Stimulated activated CD8-positive, alpha-beta memory T cell treated with anti-CD3 and anti-CD28 coated beads, Interleukin-15, amount 100 ng/mL, for 48 hours (primary cell): ENCODE data around the gene TTLL4.
A peak's percentile ranks its signal among the peaks of the same experiment; 100 is the strongest.

Source experiments
- DNase-seq, 2 donors: peaks; one replicate each; pipeline ENCODE4 v3.0.0-alpha.2; 2020; ENCODE audit warnings: low read depth in 2 of 2

The TTLL4 gene

DNA sequence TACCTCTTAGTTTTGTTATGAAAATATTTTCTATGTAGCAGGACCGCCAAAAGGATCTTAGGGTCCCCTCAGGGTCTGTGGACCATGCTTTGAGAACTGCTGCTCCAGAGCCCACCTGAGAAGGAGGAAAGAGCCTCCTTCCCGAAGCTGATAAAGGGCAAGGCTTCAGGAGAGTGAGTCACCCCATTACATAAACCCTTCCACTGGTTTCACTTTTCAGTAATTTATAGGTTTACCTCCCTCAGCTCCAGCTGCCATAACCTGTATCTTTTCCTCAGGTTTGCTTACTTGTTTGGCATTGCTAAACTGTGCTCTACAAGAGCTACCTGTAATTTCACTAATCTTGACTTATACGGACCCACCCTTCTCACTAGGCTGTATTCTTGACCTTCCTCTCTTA, 6.6 kb downstream of the TTLL4 start:
- DNase-seq = no peak

- DNase-seq = no peak
Observed at GRCh38 chr2:218718058-218718457, 7.4 kb downstream of the TTLL4 start.

- DNase-seq = no peak
Observed at GRCh38 chr2:218719457-218719856, 8.8 kb downstream of the TTLL4 start.

DNA sequence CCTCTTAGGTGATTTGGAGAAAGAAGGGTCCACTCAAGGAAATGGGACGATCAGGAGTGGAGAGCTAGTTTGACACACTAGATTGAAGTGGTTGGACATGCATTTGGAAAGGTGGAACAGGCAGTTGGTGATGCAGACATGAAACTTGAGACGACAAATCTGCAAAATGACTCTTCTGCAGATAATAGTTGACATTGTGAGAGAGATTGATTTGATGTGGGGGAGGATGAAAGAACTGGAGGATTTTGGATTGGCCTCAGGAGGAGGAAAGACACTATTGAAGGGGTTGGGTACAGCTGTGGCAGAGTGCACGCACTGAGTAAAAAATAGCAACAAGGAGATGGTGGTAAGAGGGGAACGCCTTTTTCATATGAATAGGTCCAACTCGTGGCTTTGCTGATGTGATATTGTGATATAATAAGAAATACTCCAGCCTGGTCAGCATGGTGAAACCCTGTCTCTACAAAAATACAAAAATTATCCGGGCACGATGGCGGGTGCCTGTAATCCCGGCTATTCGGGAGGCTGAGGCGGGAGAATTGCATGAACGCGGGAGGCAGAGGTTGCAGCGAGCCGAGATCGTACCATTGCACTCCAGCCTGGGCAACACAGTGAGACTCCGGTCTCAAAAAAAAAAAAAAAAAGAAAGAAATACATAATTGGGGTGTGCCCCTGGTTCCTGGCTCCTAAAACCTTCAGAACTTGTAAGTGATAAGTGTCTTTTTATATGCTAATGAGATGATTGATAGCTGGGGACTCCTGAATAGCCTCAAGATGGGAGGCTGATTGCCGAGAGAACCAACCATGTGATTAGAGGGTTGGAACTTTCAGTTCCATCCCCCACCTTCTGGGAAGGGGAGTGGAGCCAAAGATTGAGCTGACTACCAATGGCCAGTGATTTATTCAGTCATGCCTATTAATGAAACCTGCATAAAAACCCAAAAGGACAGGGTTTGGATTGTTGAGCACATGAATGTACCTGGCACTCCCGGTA, 9.7 kb downstream of the TTLL4 start:
- DNase-seq = no peak

GRCh38 chr2:218721488-218721887, 10.9 kb downstream of the TTLL4 start:
- no peak for DNase-seq

GRCh38 chr2:218721934-218722333, 11.3 kb downstream of the TTLL4 start:
- DNase-seq = no peak

DNA sequence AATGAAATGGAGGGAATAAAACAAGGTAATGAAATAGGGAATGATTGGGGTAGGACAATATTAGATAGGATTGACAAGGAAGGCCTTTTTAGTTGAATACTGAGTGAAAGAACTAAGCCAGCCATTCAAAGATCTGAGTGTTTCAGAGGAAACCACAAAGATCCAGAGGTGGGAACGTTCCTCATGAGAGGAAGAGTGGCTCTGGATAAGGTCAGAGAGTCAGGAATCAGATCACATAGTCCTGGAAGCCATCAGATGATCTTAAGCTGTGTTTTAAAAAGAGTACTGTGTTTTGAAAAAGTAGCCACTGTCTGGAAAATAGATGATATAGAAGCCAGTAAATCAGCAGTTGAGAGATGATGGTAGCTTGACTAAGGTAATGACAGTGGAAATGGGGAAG, 11.8 kb downstream of the TTLL4 start:
- DNase-seq = no peak

- DNase-seq = no peak
Observed at GRCh38 chr2:218722876-218723785, 12.5 kb downstream of the TTLL4 start.

DNA sequence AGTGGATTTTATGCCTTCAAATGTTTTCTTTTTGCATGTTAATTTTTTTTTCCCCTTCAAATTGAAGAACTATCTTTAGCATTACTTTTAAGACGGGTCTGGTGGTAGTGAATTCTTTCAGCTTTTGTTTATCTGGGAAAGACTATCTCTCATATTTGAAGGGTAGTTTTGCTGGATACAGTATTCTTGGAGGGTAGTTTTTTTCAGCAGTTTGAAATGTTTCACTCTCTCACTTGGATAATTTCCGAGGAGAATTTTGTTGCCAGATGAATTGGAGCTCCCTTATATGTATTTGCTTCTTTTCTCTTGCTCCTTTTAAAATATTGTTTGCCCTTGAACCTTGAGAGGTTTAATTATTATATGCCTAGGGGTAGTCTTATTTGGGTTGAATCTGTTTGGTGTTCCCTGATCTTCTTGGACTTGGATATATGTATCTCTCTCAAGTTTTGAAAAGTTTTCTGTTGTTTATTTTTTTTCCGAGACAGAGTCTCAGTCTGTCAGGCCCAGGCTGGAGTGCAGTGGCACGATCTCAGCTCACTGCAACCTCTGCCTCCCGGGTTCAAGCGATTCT, 15.5 kb downstream of the TTLL4 start:
- DNase-seq = no peak

DNA sequence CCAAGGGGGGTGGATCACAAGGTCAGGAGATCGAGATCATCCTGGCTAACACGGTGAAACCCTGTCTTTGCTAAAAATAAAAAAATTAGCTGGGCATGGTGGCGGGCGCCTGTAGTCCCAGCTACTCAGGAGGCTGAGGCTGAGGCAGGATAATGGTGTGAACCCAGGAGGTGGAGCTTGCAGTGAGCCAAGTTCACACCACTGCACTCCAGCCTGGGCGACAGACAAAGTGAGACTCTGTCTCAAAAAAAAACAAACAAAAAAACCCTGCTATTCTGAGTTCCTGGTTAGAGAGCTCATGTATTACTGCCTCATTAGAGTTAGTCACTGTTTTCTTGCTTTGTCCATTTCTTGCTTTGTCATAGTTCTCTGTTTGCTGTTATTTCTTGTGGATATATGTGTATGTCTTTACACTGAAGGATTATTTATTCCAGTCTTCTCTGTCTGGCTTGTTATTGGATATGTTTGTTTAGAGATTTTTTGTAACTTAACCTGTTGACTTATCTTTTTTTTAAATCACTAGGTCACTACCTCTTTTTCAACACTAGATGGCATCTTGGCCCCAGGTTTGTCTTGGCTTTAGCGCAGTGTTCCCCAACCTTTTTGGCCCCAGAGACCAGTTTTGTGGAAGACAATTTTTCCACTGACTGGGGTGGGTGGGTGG, 17.0 kb downstream of the TTLL4 start:
- DNase-seq = no peak

DNA sequence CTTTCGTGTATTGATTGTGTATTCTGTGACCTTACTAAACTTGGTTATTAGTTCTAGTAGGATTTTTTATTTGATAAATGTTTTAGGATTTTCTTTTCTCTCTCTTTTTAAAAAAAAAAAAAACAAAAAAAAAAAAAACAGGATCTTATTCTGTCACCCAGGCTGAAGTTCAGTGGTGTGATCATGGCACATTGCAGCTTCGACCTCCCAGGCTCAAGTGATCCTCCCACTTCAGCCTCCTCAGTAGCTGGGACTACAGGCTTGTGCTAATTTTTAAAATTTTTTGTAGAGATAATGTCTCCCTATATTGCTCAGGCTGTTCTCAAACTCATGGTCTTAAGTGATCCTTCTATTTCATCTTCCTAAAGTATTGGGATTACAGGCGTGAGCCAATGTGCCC, 19.0 kb downstream of the TTLL4 start:
- no peak for DNase-seq

GRCh38 chr2:218732052-218732760, 21.6 kb downstream of the TTLL4 start:
- DNase-seq = no peak

- DNase-seq = no peak
Observed at GRCh38 chr2:218732761-218733158, 22.1 kb downstream of the TTLL4 start.

DNA sequence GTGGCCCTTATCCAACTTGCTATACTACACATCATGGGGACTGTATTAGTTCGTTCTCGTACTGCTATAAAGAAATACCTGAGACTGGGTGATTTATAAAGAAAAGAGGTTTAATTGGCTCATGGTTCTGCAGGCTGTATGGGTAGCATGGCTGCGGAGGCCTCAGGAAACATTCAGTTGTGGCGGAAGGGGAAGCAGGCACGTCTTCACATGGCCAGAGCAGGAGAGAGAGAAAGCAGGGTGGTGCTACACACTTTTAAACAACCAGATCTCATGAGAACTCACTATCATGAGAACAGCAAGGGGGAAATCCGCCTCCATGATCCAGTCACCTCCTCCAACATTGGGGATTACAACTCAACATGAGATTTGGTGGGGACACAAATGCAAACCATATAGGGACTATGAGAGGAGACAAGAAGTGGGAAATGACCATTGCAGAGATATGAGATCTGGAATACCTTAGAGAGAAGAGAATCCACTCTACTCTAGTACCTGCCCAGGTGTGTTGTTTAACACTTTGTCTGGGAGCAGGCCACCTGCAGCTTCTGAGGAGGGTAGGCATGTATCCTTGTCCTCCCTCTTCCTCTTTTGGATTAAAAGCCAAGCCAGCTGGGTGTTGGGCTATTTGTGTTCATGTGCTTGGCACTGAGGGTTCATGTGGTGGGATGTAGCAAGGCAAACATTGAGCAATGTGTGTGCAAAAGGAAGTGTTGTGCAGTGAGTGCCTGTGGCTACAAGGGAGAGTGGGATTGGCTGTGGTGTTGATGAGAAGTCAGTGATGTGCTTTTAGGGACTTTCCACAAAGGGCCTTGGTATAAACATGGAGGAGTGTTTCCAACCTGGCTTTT, 22.8 kb downstream of the TTLL4 start:
- peak; percentile 12 to 16 for DNase-seq

DNA sequence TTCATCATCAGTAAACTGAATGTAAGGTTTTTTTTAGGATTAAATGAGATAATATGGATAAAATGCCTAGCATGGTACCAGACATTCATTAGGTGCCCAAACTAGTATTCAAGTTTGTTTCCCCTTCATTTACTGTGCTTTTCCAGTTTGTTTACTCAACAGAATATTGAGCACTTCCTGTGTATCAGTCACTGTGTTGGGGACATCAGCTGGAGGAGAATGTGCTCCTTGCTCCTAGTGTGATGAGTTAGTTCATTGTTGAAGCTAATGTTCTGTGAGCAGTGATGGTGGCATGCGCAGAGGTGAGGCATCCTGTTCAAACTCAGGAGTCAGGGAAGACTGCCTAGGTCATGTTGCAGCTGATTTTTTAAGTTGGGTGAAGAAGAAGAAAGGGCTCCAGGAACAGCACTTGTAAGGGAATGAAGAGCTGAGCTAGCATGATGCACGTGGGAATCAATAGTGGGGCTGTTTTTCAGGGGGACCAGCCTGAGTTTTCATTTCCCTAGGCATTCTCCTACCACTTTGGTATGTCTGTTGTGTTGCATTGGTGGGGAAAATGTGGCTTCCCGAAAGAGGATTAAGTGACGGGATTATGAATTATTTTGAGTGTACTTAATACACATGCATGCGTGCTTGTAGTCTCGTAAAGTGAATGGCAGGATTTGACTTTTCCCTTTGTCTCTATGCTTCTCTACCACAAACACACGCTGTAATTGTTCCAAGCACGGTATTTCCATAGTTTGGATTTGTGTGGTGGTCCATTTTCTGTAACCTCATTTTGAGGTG, 23.7 kb downstream of the TTLL4 start:
- DNase-seq = no peak

DNA sequence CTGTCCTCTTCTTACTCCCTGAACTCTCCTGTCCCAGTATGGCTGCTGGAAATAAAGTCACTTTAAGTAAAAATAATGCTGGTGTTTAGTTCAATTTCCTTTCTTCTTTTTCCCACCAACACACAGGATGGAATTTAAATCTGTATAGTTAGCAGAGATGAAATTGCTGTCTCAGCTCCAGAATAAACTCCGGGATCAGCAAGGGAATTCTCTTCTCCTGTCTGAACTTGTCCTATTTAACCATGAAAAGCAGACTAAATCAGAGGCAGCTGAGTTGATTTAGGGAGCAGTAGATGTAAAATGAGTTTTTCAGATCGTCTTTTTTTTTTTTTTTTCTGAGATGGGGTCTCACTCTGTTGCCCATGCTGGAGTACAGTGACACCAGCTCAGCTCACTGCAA, 25.9 kb downstream of the TTLL4 start:
- DNase-seq = no peak

DNA sequence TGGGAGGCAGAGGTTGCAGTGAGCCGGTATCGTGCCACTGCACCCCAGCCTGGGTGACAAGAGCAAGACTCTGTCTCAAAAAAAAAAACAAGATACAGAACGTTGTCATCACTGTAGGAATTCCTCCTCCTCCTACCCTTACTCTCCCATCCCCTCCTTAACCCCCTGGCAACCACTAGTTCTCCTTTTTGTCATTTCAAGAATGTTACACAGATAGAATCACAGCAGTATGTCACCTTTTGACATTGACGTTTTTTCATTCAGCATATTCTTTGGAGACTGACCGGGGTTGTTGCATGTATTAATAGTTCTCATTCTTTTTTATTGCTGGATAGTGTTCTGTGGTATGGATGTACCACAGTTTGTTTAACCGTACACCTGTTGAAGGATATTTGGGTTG, 32.4 kb downstream of the TTLL4 start:
- DNase-seq = no peak

DNA sequence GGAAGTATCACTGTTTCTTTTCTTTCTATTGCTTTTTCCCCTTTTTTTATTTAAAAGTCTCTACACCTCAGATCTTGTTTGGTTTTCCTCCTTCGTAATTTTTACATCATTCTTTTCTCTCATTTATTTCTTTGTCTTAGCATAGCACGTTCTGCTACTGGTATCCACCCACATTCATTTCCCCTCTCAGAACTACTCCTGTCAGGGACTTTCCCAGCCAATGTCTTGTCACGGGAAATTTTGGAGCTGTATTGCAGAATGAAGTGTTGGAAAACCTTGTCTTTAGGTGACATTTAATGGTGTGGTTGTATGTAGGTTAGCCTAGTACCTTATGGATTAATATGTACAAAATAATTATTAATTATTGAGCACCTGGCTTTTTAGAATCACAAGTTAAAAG, 34.0 kb downstream of the TTLL4 start:
- no peak for DNase-seq

DNA sequence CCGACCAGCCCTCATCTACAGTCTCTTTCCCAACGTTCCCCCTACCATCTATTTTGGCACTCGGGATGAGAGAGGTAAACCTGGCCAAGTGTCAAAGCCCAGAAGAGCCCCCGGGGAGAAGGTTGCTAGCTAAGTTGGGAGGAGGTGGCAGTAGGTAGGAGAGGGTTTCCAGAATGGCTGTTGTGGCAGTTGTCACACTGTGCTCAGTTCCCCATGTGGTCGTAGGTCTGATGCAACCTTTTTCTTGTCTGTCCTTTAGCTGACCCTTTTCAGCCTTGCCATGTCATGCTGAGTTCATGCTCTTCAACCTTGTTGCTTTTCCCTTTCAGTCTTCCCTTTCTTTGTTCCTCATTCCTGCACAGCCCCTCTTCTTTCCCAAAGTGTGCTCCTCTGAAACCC, 34.5 kb downstream of the TTLL4 start:
- no peak for DNase-seq
